Hypothalamus (tissue), 51 donors: ENCODE results near the gene POU3F3.
A peak's percentile ranks its signal among the peaks of the same experiment; 100 is the strongest.

Source experiments
- DNase-seq, 51 donors: peaks; one replicate each; lab custom pipeline; 2025; lab: John Stamatoyannopoulos, UW

The POU3F3 gene

DNA sequence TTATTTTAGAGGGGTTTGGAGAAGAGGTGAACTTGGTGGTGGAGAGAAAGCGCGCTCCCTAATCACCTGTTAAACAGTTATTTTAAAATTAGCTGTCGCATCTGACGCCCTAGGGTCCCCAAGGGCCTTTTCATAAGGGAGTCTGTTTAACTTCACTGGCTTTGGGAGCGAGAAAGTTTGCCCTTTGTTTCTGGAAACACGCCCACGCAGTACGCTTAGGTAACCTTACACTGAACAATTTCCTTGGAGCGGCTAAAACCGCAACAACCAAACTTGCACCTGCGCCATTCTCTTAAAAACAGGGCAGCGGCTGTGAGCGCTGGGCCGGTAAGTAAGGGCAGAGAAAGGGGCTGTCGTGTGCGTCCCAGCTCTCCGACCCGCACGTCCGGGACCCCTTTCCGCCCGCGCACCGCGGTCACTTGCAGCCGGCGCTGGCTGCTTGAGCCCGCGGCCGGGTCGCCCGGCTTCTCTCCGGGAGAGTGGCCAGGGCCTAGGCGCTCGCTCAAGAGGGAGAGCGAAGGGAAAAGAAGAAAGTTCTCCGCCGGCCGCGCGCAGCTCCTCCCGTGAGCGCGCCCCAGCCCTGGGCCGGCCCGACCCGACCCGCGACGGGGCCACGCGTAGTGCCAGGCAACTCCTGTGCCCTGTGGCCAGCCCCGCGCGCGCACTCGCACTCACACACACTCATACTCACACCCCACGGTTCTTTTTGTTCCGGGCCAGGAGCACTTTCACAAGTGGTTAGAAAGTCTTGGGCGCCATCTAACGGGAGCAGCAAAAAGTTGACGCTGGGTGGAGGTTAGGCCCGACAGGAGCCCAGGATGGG lies 19.2 kb downstream of the POU3F3 start:
- peak in 46 of 51 donors; percentile 40 to 94 (median 82) for DNase-seq

DNA sequence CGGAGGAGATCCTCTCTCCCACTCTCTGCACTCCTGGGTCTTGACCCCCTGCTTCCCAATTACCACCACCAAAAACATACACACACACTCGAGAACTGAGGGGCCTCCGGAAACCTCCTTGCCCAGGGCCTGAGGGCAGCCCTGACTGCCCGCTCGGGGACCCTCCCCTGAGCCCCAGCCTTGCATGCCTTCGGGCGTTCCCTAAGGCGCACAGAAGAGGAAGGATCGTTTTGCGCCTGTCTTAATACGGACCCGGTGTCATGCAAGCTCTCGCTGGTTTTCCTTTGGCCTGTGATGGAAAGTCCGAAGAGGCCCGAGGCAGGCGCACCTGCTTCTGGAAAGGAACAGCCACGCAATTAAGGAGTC lies 19.8 kb downstream of the POU3F3 start:
- peak in 1 of 51 donors; percentile 52 for DNase-seq

DNA sequence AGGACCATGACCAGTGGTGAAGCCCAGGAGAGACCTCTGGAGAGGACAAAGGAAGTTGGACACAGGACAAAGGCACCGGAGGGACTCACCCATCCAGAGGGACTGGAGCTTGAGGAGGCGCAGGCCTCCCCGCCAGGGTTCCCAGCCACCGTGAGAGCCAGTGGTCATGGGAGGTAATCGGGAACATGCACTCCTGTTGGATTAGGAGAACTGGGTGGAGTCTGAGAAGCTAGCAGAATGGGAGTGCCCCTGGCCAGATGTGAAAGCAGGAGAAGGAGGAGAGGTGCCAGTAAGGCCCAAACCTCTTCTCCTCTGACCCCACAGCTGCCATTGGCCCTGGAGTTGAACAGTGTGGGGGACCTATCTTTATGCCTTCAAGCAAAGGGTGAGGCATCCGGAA lies 20.3 kb downstream of the POU3F3 start:
- no peak for DNase-seq

DNA sequence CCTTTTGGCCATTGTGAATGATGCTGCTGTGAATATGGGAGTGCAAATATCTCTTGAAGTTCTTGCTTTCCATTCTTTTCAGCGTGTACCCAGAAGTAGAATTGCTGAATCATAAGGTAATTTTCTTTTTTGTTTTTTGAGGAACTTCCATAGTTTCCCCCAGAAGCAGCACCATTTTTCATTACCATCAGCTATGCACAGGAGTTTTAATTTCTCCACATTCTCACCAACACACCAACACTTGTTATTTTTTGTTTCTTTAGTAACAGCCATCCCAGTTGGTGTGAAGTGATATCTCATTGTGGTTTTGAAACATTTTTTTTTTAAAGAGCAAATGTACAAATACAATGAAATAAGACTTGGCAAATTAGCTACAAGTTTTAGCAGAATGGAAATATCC lies 21.3 kb downstream of the POU3F3 start:
- no peak for DNase-seq

DNA sequence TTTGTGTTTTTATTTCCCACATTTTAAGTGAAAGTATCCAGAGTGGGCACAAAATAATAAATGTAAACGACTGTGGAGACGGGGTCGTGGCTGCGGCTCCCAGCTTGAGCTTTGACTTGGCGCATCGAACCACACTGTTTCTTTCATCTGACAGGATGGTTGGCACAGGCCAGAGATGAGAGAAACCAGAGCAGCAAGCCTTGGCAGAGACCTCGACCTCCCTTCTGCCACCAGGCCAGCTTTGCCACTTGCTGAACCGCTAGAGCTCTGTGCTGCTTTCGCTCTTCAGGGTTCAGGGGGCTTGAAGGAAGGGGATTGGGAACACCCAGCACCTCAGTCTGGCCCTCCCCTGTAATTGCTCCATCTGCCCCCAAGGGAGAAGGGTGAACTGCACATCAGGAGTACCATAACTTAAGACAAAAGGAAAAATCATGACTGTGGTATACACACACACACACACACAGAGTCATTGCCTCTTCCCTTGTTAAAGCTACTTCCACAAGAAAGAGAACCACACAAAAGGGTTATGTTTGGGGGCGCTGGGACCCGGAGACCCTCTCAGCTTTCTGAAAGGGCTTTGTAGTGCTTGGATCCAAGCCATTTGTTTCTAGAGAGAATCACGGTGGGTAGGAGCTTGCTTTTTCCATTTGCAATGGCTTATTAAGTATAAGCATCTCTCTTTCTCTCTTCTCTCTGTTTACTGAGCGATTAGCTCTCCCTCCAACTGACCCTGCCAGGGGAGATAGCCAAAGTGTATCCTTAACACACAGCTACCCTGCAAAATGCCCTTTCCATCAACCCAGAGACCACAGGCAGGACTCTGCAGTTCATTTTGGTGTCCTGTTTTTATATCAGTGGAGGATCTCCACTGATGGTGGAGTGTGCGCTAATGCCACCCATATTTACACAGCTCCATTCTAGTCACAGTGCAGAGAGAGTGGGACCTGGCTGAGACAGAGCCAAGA lies 23.0 kb downstream of the POU3F3 start:
- peak in 12 of 51 donors; percentile 13 to 52 (median 38) for DNase-seq

DNA sequence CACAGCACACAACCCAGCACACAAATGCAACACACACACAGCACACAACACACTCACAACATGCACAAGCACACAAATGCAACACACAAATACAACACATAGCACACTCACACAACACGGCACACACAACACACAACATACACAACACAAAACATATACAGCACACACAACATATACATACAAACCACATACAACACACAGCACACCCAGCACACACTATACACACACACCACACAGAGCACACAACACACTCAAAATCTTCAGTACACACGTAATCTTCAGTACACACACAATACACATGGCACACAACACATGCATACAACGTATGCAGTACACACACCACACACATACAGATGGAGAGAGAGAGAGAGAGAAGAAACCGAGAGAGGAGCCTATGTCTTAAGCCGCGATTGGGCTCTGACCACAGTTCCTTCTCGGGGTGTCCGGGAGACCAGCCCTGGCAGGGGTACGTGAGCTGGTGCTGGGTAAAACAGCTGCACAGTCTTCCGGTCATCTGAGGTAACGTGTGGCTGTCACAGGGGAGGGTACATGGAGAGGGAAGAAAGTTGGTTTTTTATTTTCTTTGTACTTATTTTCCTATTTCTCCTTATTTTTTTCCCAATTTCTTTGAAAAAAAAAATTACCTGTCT lies 25.1 kb downstream of the POU3F3 start:
- DNase-seq, result no peak

DNA sequence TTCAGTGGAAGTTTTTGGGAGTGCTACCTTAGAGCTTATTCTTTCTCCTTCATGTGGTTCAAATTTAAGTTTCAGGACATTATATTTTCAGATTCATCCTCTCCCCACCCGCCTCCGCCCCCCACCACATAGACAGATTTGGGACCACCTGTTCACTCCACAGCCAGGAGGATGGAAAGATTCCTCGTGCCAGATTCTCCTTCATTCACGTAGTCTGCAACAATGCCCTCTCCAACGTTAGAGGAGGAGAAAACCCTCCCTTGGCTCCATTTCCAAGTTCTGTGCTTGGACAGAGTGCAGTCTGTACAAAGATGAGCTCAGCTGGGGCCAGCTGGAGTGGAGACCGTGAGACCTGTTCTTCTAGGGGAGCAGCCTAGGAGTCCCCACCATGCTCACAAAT lies 26.2 kb downstream of the POU3F3 start:
- DNase-seq, result no peak

DNA sequence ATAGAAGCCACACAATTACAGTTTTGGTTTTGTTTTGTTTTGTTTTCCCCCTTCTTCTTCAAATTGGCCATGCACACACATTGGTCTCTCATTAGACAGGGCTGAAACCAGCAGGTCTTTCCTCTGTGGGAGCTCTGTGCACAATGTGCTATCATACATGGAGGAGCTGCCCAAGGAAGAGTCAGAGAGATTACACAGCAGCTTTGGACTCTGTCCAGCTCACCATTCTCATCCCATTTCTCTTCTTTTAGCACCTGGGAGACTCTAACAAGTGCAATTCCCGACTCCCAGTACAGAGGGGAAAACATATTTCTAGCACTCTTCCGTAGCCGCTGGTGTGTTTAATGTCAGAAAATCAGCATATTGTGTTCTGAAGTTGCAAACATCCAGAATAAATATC lies 29.4 kb downstream of the POU3F3 start:
- no peak for DNase-seq

DNA sequence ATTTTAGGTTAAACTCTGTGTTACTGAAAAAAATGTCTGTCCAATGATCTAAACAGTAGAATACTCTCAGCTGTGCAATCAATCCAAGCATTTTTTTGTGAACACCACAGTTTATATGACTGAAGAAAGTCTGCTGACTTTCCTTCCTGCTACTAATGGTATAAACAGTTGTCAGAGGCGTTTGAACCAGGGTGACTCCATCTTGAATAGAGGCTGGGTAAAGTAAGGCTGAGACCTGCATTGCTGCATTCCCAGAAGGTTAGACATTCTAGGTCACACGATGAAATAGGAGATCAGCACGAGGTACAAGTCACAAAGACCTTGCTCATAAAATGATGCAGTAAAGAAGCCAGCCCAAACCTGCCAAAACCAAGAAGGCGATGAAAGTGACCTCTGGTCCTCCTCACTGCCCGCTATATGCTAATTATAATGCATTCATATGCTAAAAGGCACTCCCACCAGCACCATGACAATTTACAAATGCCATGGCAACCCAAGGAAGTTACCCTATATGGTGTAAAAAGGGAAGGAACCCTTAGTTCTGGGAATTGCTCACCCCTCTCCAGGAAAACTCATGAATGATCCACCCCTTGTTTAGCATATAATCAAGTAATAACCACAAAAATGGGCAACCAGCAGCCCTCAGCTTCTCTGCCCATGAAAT lies 31.3 kb downstream of the POU3F3 start:
- no peak for DNase-seq

DNA sequence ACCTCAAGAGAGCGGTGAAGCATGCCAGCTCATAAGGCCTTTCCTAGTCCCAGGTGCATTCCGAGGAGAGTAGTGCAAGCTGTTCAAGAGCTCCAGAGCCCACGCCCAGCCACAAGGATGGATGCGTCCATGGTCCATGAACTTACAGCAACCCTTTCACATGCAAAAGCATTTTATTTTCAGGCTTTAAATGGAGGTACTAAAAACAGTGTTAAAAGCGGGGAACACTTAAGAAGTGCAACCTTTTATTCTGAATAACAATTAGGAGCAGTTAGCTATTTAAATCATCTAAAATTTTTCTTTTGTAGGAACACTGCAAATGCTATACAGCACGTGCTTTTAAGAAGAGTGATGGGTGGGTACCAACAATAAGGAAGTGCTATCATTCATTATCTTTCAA lies 33.8 kb downstream of the POU3F3 start:
- no peak for DNase-seq

DNA sequence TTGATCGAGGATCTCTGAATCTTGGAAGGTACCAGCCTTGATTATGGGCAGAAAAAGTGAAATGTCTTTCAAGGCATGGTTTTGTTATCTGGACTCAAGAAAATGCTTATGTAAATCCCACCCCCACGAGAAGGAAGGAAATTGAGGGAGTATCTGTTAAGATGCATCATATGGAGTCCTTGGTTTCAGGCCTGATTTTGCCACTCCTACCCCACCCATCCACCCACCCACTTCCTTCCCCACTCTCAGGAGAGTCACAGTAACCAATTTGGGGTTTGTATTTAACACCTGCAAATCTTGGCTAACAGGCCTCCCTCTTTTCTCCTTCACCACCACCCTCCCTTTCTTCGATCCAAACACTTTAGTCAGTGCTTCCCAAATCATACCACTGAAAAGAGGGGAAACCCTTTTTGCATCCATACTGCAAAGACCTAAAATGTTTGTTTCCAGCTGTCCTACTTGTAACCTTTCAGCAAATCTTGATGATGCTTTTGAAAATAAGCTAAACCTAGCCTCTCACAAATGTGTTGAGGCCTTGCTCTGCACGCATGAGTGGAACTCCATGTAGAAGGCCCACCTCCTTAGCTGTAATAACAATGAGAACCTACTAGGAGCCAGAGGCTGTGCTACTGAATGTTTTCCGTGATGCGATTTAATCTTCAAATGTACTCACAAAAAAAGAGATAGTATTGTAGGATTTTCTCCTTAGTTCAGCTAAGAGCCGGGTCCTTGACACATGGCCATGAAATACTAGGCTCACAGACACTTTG lies 34.8 kb downstream of the POU3F3 start:
- DNase-seq, result no peak

DNA sequence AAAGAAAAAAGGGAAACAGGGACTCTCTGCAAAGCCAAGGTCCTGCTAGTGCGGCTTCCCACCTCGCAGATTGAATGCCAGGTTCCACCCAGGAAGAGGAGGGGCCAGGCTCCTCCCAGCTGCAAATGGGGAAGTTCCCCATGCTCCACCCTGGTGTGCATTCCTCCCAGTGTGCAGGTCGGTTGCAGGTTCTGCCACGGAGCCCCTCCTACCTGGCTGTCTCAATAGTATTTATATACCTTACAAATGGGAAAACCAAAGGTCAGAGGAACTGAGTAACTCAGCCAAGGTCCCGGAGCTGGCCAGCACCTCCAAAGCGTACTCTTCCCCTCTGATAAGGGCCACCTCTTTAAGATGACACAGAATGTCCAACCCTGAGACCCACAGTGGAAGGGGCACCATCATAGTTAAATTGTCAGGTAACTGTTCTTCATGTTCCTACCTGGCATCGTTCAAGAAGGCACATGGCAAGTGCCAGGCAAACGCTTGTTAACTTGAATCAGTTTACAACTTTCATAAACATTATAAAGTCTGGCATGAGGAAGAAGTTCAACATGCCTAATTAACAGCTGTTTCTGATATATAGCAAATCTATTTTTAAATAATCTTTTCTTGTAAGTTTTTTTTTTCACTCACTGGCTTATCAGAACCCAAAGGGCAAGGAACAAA lies 35.5 kb downstream of the POU3F3 start:
- no peak for DNase-seq

DNA sequence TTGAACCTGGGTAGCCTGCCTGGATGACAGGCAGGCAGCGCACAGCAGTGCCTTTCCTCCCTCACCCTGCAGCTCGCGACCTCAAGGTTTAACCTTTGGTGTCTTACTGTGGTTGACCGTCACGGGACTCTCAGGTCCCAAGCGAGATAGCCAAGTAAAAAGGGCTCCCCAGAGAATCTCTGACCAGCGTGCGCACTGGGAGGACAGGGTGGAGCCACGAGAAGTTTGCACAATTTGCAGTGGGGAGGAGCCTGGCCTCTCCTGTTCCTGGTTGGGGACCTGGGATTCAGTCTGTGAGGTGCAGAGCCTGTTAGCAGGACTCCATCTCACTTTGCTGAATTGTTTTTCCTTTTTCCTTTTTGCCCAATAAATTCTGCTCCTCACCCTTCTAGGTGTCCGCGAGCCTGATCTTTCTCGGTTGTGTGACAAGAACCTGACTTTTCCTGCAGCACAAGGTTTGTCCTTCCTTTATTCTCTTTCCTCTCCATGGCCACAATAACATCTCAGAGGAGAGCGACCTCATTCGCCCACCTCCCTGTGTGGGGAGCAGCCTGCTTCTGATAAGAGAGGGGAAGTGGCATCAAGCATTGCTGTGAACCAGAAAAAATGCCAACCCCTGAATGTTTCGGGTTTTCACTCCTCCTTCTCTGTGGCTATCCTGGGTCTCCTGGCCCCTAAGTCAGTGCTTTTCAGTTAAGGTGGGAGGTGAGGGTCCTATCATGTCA lies 36.2 kb downstream of the POU3F3 start:
- no peak for DNase-seq

DNA sequence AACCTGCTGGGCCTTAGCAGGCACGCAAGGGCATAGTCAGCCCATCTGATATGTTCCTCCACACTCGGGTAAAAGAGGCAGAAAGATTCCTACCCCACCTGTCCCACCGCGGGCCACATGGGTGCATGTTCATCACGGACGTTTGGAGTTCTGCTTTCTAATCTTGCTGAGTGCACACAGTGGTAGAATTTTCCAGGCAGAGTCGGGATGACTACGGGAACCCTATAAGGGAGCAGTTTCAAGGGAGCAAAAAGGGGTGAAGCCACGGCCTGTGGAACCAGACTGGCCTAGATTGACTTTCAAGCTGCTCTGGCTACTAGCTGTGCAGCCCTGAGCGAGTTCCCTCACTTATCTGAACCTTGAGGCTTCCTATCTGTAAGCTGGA lies 36.8 kb downstream of the POU3F3 start:
- DNase-seq, result no peak

DNA sequence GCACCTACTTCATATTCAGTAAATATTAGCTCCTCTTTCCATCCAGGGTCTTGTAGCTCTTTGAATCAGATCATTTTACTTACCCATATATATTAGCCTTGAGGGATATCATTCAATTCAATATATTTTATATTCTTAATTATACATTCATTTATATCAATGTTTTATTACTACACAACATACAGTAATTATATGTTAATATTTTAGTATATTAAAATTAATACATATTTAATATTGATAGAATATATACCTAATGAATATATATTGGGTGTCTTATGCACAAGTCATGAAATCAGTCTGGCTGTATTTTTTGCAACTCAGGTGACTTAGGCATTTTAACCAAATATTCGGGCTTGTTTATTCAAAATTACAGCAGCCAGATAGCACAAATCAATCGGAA lies 37.2 kb downstream of the POU3F3 start:
- no peak for DNase-seq

DNA sequence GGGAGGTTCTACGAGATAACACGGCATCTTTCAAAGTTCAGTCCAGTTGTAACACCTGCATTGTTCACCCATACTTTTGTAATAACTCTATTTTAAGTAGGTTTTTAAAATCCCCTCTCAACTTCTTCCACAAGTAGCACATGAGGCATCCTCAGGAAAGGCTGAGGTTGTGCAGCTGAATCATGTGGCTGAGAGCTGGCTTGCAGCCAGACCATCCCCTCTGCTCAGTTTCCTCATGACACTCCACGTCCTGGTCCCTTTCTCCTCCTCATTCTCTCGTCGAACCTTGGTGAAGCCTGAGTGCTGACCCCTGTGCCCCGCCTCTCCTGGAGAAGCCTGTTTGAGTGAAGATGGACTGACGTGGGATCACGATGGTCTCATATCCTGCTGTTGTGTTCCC lies 42.5 kb downstream of the POU3F3 start:
- DNase-seq, result no peak

DNA sequence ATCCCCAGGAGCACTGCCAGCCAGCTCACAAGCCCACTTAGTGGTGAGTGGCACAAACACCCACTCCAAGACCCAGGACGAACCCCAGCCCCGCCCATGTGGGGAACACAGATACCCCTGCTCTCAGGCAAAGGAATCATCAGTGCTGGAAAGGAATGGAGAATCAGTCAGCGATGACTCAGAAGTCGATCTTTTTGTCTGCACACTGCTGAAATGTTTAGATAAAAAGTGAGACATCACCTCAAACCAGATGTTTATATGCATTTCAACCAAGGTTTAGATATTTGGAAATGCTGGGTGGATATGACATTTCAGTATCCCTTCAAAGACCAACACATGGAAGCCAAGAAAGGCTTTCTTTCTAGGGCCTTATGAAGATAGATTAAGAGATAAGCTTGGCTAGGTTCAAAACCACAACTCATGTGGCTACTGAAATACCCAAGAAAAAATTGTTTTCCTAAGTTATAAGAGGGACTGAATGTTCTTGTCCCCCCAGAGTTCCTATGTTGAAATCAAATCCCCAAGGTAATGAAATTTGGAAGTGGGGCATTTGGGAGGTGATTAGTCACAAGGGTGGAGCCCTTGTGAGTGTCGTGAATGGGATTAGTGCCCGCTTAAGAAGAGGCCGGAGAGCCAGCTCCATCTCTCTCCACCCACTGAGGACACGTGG lies 43.7 kb downstream of the POU3F3 start:
- no peak for DNase-seq

DNA sequence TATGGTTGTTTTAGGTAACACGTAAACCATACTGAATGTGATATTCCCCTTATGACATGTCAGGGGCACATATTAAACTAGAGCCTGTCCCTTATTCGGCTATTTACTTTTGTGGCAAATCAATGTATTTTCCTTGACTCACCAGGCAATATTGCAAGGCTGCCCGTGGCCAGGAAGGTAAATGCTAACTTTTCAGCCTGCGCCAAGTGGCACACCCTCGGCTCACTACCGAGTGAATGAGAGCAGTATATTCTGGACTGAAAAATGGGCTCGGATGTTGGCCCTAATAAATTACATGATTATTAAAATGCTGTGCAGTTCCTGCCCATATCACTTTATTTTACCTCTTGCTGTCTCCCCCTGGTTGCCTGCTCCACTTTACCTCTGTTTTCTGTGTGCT lies 46.7 kb downstream of the POU3F3 start:
- DNase-seq, result no peak
